ENCODE data around the gene INAFM2.
A peak's percentile ranks its signal among the peaks of the same experiment; 100 is the strongest.

Gene INAFM2

DNA sequence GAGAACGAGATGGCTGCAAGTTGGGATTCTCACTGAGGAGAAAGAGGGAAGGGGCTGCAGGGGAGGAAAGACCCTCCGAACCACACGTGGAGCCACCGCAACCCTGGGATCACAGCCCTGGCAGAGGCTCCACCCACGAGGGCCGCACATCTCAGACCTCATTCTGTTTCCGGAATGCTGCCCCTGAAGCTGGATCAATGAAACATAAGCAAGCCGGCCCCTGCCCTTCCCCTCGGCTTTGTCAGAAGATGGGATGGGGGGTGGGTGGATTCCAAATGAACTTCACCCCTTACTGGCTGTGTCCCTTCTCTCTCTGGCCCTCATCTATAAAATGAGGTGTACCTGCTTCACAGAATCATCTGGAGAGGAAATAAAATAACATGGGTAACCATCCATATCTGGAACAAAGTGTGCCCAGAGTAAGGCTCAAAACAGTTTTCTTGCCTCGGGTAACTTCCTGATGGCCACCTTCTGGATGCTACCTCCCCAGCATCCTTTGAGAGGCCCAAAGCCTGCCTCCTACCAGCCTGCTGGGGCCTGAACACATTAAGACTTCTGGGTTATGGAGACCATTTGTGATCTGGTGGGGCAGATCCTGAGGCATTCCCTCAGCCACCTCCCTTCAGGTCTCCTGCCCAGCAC lies 21.9 kb downstream of the INAFM2 start:
- no peak for ATAC-seq

- ATAC-seq, result no peak
Measured at GRCh38 chr15:40345867-40346578, 22.5 kb downstream of the INAFM2 start.

- ATAC-seq, result no peak
Measured at GRCh38 chr15:40346579-40347558, 23.4 kb downstream of the INAFM2 start.

- no peak for ATAC-seq
Measured at GRCh38 chr15:40347559-40348473, 24.3 kb downstream of the INAFM2 start.

DNA sequence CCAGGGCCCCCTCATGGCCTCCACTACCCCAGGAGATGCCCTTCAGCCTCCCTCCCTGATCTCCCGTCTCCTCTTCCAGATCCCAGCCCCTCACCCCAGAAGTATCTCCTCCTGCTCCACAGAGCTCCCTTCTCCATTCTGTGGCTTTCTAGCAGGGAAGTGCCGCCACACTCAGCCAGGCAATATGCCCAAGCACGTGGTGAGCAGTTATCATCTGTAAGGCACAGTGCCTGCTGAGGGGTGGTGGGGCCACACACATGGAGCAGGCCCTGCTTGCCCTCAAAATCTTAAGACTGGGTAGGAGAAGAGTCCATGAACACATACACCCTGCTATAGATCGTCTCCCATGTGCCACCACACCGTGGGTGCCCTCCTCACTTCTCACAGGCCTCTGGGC lies 25.0 kb downstream of the INAFM2 start:
- no peak for ATAC-seq

GRCh38 chr15:40349163-40349562 lies 25.7 kb downstream of the INAFM2 start:
- no peak for ATAC-seq

GRCh38 chr15:40352281-40352901 lies 28.9 kb downstream of the INAFM2 start:
- no peak for ATAC-seq

GRCh38 chr15:40353697-40354096 lies 30.2 kb downstream of the INAFM2 start:
- no peak for ATAC-seq

- ATAC-seq, result no peak
Measured at GRCh38 chr15:40354408-40355171, 31.1 kb downstream of the INAFM2 start.

DNA sequence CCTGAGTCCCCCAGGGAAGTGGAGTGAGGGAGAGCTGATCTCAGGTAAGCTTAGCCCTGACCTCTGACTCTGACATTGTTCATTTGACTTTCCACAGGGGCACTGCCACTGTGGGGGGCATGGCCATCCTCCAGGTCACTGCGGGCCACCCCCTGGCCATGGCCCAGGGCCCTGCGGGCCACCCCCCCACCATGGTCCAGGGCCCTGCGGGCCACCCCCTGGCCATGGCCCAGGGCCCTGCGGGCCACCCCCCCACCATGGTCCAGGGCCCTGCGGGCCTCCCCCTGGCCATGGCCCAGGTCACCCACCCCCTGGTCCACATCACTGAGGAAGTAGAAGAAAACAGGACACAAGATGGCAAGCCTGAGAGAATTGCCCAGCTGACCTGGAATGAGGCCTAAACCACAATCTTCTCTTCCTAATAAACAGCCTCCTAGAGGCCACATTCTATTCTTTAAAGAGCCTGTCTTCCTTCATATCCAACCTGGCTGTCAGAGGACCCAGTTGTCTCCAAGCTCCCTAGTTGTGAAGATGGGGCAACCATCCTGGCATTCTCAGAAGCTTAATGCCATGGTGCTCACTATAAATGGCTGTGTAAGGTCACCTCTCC lies 32.6 kb downstream of the INAFM2 start:
- ATAC-seq, result no peak

DNA sequence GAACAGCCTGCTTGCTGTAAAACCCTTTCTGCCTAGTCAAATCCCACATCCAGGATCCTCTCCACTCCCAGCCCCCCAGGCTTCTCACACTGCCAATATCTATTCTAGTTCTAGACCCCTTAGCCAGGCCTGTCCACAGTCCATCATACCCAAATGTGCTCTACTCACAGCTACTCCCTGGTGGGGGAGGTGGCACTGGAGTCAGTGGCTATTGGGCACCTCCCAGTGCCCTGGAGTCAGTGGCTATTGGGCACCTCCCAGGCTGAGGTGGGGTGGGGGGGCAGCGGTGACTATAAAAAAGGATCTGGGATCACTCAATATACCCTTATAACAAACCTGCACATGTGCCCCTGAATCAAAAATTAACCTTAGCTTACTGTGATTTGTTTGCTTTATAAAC lies 33.8 kb downstream of the INAFM2 start:
- no peak for ATAC-seq

DNA sequence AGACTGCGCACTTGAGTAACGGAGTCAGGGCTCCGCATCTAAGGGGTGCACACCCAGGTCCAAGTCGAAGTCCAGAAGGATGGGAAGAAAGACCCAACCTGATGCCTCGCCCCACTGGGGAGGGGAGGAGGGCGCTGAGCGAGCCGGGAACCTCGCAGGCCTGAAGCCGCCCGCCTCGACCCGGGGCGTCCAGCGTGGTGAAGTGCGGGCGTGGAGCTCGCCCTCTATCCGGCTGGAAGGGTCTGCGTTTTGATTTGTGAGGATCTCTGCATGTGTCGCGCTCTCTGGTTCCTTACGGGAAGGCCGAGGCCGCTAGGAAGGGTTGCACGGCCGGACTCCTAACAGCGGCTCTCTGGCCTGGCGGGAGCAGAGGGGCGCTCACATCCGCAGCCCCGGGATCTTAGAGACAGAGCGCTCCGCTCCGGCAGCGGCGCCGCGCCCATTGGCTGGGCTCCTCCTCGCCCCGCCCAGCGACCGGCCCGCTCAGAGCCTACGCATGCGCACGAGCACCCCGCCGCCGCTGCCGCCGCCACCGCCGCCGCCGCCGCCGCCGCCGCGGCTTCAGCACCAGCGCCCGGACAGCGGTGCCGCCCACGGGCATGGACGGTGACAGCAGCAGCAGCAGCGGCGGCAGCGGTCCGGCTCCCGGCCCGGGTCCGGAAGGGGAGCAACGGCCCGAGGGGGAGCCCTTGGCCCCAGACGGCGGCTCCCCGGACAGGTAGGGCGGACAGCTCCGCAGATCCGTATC lies 34.4 kb downstream of the INAFM2 start, which contains the start of gene DISP2:
Gene DISP2 (plus strand): TSS at position 497 of the 748 bp plus-strand sequence. CDS start 103 bp downstream, at position 600.
- ATAC-seq, result peak; percentile 92 to 93

- peak; percentile 15 to 42 for ATAC-seq
Measured at GRCh38 chr15:40358471-40359353, 35.2 kb downstream of the INAFM2 start.

- ATAC-seq, result no peak
Measured at GRCh38 chr15:40360015-40360414, 36.5 kb downstream of the INAFM2 start.

DNA sequence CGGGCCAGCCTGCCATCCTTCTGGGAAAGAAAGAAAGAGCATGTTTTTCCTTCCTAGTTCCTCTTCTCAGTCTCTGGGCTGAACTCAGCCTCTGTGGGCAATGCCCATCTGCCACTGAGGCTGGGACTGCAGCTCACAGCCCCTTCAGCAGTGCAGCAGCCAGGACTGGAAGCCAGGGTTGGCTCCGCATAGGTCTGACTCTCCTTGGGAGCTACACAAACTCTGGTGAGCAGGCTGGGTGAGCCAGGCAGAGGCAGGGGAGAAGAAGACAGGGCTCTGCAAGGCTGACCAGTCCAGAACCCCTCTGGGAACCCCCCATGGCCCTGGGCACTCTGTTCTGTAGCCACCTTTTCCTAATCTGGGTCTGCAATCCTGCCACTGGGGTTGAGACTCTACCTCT lies 38.1 kb downstream of the INAFM2 start:
- ATAC-seq, result no peak

- no peak for ATAC-seq
Measured at GRCh38 chr15:40363611-40364010, 40.1 kb downstream of the INAFM2 start.

GRCh38 chr15:40364251-40364650 lies 40.8 kb downstream of the INAFM2 start:
- no peak for ATAC-seq

GRCh38 chr15:40365016-40365415 lies 41.5 kb downstream of the INAFM2 start:
- ATAC-seq, result no peak
